NCI-H2107 treated with DMSO at 0.1 percent for 48 hours (cell line): ENCODE results near the gene EHD4.

Experiments
- DNase-seq: peaks from one replicate; lab custom pipeline; 2025; ENCODE audit not compliant: unreplicated experiment; lab: John Stamatoyannopoulos, UW

EHD4 gene

GRCh38 chr15:41995476-41995855 lies 23.1 kb upstream of the EHD4 start:
- DNase-seq: no peak

GRCh38 chr15:41994772-41995475 lies 22.6 kb upstream of the EHD4 start:
- DNase-seq: no peak

- DNase-seq: no peak
These were observed 21.9 kb upstream of the EHD4 start for GRCh38 chr15:41994171-41994650.

GRCh38 chr15:41993472-41994170 lies 21.3 kb upstream of the EHD4 start:
- no peak for DNase-seq

GRCh38 chr15:41992803-41993190 lies 20.4 kb upstream of the EHD4 start:
- DNase-seq: no peak

GRCh38 chr15:41992151-41992802 lies 19.9 kb upstream of the EHD4 start:
- DNase-seq: no peak

GRCh38 chr15:41990691-41991090 lies 18.3 kb upstream of the EHD4 start:
- no peak for DNase-seq

GRCh38 chr15:41990243-41990605 lies 17.9 kb upstream of the EHD4 start:
- no peak for DNase-seq

- DNase-seq: no peak
These were observed 17.4 kb upstream of the EHD4 start for GRCh38 chr15:41989573-41990242.

- DNase-seq: no peak
These were observed 16.7 kb upstream of the EHD4 start for GRCh38 chr15:41988896-41989572.

GRCh38 chr15:41987925-41988275 lies 15.5 kb upstream of the EHD4 start:
- no peak for DNase-seq

GRCh38 chr15:41987246-41987924 lies 15.0 kb upstream of the EHD4 start:
- DNase-seq: no peak

- DNase-seq: no peak
These were observed 13.1 kb upstream of the EHD4 start for GRCh38 chr15:41985236-41986160.

- no peak for DNase-seq
These were observed 12.3 kb upstream of the EHD4 start for GRCh38 chr15:41984622-41985021.

- no peak for DNase-seq
These were observed 11.5 kb upstream of the EHD4 start for GRCh38 chr15:41983621-41984571.

GRCh38 chr15:41983221-41983620 lies 10.9 kb upstream of the EHD4 start:
- DNase-seq: no peak

GRCh38 chr15:41982133-41982930 lies 10.0 kb upstream of the EHD4 start:
- DNase-seq: no peak
